Esophagus muscularis mucosa (tissue), 4 donors: Measurements from ENCODE around the gene RANBP17. TPM values are rescaled to one million over a fixed set of nuclear protein-coding genes. Genes with fewer than 3 reads are reported as not detected.
"Not testable (repeated sequence)": the region's sequence is repeated elsewhere in the genome, so short reads cannot be mapped to it uniquely, and the experiment has no call there.

Experiments used
- DNase-seq: peaks from one replicate; pipeline ENCODE4 v3.0.0-alpha.2; 2017; ENCODE audit errors: extremely low spot score
- H3K27ac ChIP-seq, 4 donors: fragments of 200-600 bp; sonication (generic); replicated peaks in 1 of 4; 1 replicate in 3 of 4; 2 replicates in 1 of 4; pipeline ENCODE4 v1.5.1; 2016 to 2019; ENCODE audit warnings: mild to moderate bottlenecking in 1 of 4
- H3K27me3 ChIP-seq, 4 donors: fragments of 200-600 bp; sonication (generic); one replicate each; pipeline versions ENCODE4 v1.5.1 to v1.6.0; 2016 to 2019
- H3K36me3 ChIP-seq, 4 donors: fragments of 200-600 bp; sonication (generic); one replicate each; pipeline ENCODE4 v1.5.1; 2016 to 2019
- H3K4me1 ChIP-seq, 4 donors: fragments of 200-600 bp; sonication (generic); one replicate each; pipeline ENCODE4 v1.5.1; 2016 to 2019
- H3K4me3 ChIP-seq, 4 donors: fragments of 200-600 bp; sonication (generic); 1 replicate in 2 of 4; 2 replicates in 2 of 4; pipeline ENCODE4 v1.5.1; 2016 to 2019; ENCODE audit warnings: mild to moderate bottlenecking in 4 of 4, moderate library complexity in 1 of 4
- H3K9me3 ChIP-seq, 4 donors: fragments of 200-600 bp; sonication (generic); 1 replicate in 3 of 4; 2 replicates in 1 of 4; pipeline ENCODE4 v1.5.1; 2016 to 2019
- EP300 ChIP-seq: sonication (generic); formaldehyde crosslinking; IDR thresholded peaks from one replicate; pipeline ENCODE4 v1.6.1; 2017; ENCODE audit warnings: antibody characterized with exemption
- POLR2A ChIP-seq: fragments of 450-650 bp; IDR thresholded peaks from one replicate; pipeline ENCODE4 v1.6.1; 2017; ENCODE audit warnings: antibody characterized with exemption, moderate library complexity, mild to moderate bottlenecking, low read depth
- POLR2AphosphoS5 ChIP-seq, 2 donors: sonication (generic); formaldehyde crosslinking; IDR thresholded peaks; one replicate each; pipeline ENCODE4 v1.6.1; 2017; ENCODE audit warnings: antibody characterized with exemption in 2 of 2
- WGBS: methylation state at CpG from one replicate; pipeline ENCODE4 v1.1.5; 2018; 5-methylcytosine and 5-hydroxymethylcytosine counted together
- intact Hi-C: fragments of 100-400 bp; cut with DNase I; formaldehyde crosslinking; loops from one replicate; pipeline ENCODE4 v1.15.1; 2023
- total RNA-seq, 4 donors: library from RNA; depleted of rRNA; stranded (reverse); fragments of >200 nt; gene quantifications; one replicate each; pipeline versions ENCODE4 v1.1.0 to v1.2.1, GENCODE V29; 2016
- TF ChIP-seq, protein P1 (sequence below), 3 experiments: fragments of 200-600 bp in 2 of 3; fragments of 450-650 bp in 1 of 3; sonication (generic) in 2 of 3; IDR thresholded peaks; one replicate each; pipeline ENCODE4 v1.5.1; 2017 to 2019; ENCODE audit warnings: antibody characterized with exemption in 3 of 3, mild to moderate bottlenecking in 2 of 3, moderate library complexity in 1 of 3

RANBP17 gene
- total RNA-seq, 4 donors from 2014 or later, result 16.4 to 28.2 (median 17.7) TPM

DNA sequence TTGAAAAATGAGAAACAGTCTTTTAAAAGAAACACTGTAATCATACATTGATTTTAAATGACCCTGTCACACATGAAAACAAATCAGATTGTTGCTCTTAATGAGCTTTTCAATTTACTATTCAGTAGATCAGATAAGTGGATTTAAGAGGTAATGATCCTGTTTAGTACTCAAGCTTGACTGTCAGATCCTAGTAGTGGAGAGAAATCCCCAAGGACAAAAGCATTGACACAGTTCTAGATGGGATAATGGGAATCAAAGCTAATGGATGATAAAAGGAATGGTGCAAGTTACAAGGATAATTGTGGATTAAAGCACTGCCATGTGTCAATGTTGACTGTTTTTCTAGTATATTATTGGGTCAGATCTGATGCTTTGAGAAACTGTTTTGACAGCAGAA, 304.9 kb downstream of the RANBP17 start:
- Histone ChIP-seq H3K4me1 (no peaks in the 10 kb centered on the region), H3K9me3 (no peaks in the 10 kb centered on the region), H3K36me3 (no peaks in the 10 kb centered on the region), H3K27me3 (no peaks in the 10 kb centered on the region), H3K4me3 (no peak overlapping the region), H3K27ac (no peak overlapping the region)
- intact Hi-C loops, result no loop called here
- no peak for DNase-seq
- TF ChIP-seq POLR2AphosphoS5 (IDR thresholded peaks at IDR 0.05), result no peak
- no peak for TF ChIP-seq POLR2A

DNA sequence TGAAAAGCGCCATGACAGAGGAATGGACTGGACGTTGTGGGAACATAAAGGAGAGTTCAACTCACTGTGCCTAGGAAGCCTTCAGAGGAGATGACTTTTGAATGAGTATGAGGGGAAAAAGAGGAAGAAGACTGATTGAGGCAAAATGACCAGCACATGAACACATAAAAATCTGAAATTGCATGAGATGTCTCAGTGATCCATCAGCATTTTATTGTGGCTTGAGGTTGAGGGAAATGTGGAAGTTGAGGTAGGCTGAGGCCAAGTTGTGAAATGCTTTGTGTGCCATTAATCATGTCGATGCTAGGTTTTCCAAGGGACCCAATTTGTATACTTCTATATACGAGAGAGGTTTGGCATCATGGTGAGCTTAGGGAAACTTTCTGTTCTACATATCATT, 306.4 kb downstream of the RANBP17 start:
- TF ChIP-seq, protein P1, sequence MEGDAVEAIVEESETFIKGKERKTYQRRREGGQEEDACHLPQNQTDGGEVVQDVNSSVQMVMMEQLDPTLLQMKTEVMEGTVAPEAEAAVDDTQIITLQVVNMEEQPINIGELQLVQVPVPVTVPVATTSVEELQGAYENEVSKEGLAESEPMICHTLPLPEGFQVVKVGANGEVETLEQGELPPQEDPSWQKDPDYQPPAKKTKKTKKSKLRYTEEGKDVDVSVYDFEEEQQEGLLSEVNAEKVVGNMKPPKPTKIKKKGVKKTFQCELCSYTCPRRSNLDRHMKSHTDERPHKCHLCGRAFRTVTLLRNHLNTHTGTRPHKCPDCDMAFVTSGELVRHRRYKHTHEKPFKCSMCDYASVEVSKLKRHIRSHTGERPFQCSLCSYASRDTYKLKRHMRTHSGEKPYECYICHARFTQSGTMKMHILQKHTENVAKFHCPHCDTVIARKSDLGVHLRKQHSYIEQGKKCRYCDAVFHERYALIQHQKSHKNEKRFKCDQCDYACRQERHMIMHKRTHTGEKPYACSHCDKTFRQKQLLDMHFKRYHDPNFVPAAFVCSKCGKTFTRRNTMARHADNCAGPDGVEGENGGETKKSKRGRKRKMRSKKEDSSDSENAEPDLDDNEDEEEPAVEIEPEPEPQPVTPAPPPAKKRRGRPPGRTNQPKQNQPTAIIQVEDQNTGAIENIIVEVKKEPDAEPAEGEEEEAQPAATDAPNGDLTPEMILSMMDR (IDR thresholded peaks at IDR 0.05), result no peak
- TF ChIP-seq POLR2AphosphoS5 (IDR thresholded peaks at IDR 0.05) (no peak), POLR2A (no peak), EP300 (no peak)
- DNase-seq, result no peak
- H3K27me3 ChIP-seq, result no peaks in the 10 kb centered on the region
- intact Hi-C loops, result loop anchor here (1.0 kb wide), 1 partner anchor 11 kb away; no protein-coding TSS in a partner anchor
- H3K36me3 ChIP-seq, result no peaks in the 10 kb centered on the region
- H3K4me3 ChIP-seq, result no peak overlapping the region
- no peak overlapping the region for H3K27ac ChIP-seq
- 93% methylated on average over 4 of the region's 4 CpGs for WGBS
- H3K9me3 ChIP-seq, result no peaks in the 10 kb centered on the region
- H3K4me1 ChIP-seq, result no peaks in the 10 kb centered on the region

DNA sequence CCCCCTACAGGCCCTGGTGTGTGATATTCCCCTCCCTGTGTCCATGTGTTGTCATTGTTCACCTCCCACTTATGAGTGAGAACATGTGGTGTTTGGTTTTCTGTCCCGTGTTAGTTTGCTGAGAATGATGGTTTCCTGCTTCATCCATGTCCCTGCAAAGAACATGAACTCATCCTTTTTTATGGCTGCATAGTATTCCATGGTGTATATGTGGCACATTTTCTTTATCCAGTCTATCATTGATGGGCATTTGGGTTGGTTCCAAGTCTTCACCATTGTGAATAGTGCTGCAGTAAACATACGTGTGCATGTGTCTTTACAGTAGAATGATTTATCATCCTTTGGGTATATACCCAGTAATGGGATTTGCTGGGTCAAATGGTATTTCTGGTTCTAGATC, 313.1 kb downstream of the RANBP17 start:
- intact Hi-C loops, H3K27me3 ChIP-seq, H3K36me3 ChIP-seq, H3K4me1 ChIP-seq, H3K27ac ChIP-seq, H3K4me3 ChIP-seq, H3K9me3 ChIP-seq, DNase-seq: not testable (repeated sequence)
- 98% methylated on average over 2 of the region's 2 CpGs for WGBS

DNA sequence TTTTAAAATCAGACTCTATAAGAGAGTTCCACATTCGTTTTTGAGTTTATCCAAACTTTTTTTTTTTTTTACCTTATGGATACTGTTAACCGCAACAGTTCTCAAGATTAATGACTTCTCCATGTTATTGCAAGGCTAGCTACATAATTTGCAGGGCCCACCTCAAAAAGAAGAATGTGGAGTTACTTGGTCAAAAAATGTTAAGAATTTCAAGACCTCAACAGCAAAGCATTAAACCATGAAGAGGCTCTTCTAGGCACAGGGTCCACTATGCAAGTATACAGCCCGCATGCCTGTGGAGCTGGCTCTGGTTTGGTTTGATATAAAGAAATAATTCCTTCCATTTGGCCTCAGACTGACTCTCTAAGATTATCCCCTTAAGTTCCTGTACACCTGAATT, 313.9 kb downstream of the RANBP17 start:
- H3K4me1 ChIP-seq, result no peaks in the 10 kb centered on the region
- no peak overlapping the region for H3K27ac ChIP-seq
- H3K4me3 ChIP-seq, result no peak overlapping the region
- H3K27me3 ChIP-seq, result no peaks in the 10 kb centered on the region
- H3K9me3 ChIP-seq, result no peaks in the 10 kb centered on the region
- TF ChIP-seq EP300, result no peak
- no peak for TF ChIP-seq POLR2AphosphoS5 (IDR thresholded peaks at IDR 0.05)
- TF ChIP-seq, protein P1 (IDR thresholded peaks at IDR 0.05), result no peak
- TF ChIP-seq POLR2A, result no peak
- 88% methylated on average over 3 of the region's 3 CpGs for WGBS
- no peaks in the 10 kb centered on the region for H3K36me3 ChIP-seq
- intact Hi-C loops, result no loop called here
- no peak for DNase-seq

DNA sequence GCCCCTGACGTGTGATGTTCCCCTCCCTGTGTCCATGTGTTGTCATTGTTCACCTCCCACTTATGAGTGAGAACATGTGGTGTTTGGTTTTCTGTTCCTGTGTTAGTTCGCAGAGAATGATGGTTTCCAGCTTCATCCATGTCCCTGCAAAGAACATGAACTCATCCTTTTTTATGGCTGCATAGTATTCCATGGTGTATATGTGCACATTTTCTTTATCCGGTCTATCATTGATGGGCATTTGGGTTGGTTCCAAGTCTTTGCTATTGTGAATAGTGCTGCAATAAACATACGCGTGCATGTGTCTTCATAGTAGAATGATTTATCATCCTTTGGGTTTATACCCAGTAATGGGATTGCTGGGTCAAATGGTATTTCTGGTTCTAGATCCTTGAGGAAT, 316.4 kb downstream of the RANBP17 start:
- DNase-seq, intact Hi-C loops, H3K4me3 ChIP-seq, H3K27me3 ChIP-seq, H3K4me1 ChIP-seq, H3K36me3 ChIP-seq, H3K27ac ChIP-seq, H3K9me3 ChIP-seq: not testable (repeated sequence)
- 97% methylated on average over 5 of the region's 5 CpGs for WGBS

DNA sequence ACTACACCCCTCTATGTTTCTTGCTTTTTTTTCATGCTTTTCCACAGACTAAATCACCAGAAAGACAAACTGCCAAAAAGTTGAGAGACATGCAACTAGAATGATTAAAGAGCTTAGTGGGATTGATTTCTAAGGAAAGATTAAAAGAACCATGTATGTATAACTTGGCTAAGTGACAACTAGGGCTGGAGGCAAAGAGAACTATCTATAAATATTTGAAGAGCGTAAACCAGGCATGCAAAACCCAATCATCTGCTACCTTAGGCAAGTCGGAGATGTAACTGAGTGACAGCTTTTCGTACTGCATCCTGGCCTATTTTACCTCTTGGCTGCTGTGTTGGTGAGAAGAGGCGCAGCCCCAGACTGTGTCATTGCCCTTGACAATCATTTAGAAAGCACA, 326.2 kb downstream of the RANBP17 start:
- Histone ChIP-seq H3K27me3 (no peaks in the 10 kb centered on the region), H3K27ac (no peak overlapping the region), H3K36me3 (peaks cover 0 to 12% (median 0%) of the 10 kb centered on the region in 4 donors), H3K4me1 (no peaks in the 10 kb centered on the region), H3K4me3 (no peak overlapping the region), H3K9me3 (no peaks in the 10 kb centered on the region)
- no peak for DNase-seq
- TF ChIP-seq POLR2A (no peak), POLR2AphosphoS5 (IDR thresholded peaks at IDR 0.05) (no peak), EP300 (no peak)
- TF ChIP-seq, protein P1 (IDR thresholded peaks at IDR 0.05), result no peak
- intact Hi-C loops, result no loop called here
- 90% methylated on average over 4 of the region's 4 CpGs for WGBS
